ENCODE results near the gene STAT6. TPM values are rescaled to one million over a fixed set of nuclear protein-coding genes. Genes with fewer than 3 reads are reported as not detected.

The STAT6 gene
- polyA plus RNA-seq, 2 of the 4 experiments (the other 2 are of a cell fraction), result 58.8 to 59.0 TPM

GRCh38 chr12:57118711-57119271, 7.6 kb upstream of the STAT6 start:
- no peak for FAIRE-seq
- H3K4me2 ChIP-seq, result no peak overlapping the region
- peak overlapping the region in 1 of 2 experiments; percentile 24; a peak in 1 of 6 replicates for H3K27ac ChIP-seq
- DNase-seq (ENCODE audit: low read depth in 1 of 2, low spot score in 1 of 2), result no peak
- peaks cover 1% of the 10 kb centered on the region; the same call in 1 of the 3 replicates for H3K9me3 ChIP-seq
- H3K4me3 ChIP-seq, result no peak overlapping the region
- no peaks in the 10 kb centered on the region for H3K4me1 ChIP-seq
- ChIA-PET CTCF (interaction anchor here (1.0 to 20.0 kb wide), 5 partner anchors 8 to 118 kb away, joined by 3 to 1152 read pairs (median 4); no protein-coding TSS in a partner anchor), POLR2A (no interaction called here)
- 50% methylated on average over 1 of the region's 1 CpG for WGBS (ENCODE audit: missing lambda C conversion rate)
- TF ChIP-seq CBX2 (IDR thresholded peaks at IDR 0.05; ENCODE audit: borderline replicate concordance, low read depth) (no peak), HES2 (IDR thresholded peaks at IDR 0.05) (no peak), PBX3 (IDR thresholded peaks at IDR 0.05) (no peak)
- ATAC-seq, result peak; percentile 24 to 41; a peak in 3 of 6 replicates

- POLR2A ChIA-PET, result interaction anchor here (0.8 kb wide), 1 partner anchor 11 kb away, joined by 4 read pairs; no protein-coding TSS in a partner anchor
- TF ChIP-seq ZNF302 (CRISPR knock-in tag; IDR thresholded peaks at IDR 0.05), result no peak
- TF ChIP-seq FOXS1 (CRISPR knock-in tag; IDR thresholded peaks at IDR 0.05), result no peak
- no peak for TF ChIP-seq USF2 (IDR thresholded peaks at IDR 0.05)
- no peak for TF ChIP-seq RARB (CRISPR knock-in tag; IDR thresholded peaks at IDR 0.05)
- TF ChIP-seq CHD2 (IDR thresholded peaks at IDR 0.05; ENCODE audit: low read length, partially characterized antibody), result no peak
- no peak for TF ChIP-seq POLR2A (IDR thresholded peaks at IDR 0.05; ENCODE audit: low read length)
- no peak for TF ChIP-seq MAFK (IDR thresholded peaks at IDR 0.05; ENCODE audit: partially characterized antibody)
- no peak for TF ChIP-seq JUN (IDR thresholded peaks at IDR 0.05)
- no peak for TF ChIP-seq ZSCAN20 (CRISPR knock-in tag; IDR thresholded peaks at IDR 0.05)
- TF ChIP-seq MYC (IDR thresholded peaks at IDR 0.05; ENCODE audit: borderline replicate concordance, low read length), result no peak
- no peak for TF ChIP-seq SREBF2 (IDR thresholded peaks at IDR 0.05)
- TF ChIP-seq HOXA7 (CRISPR knock-in tag; IDR thresholded peaks at IDR 0.05), result no peak
- TF ChIP-seq E2F6 (IDR thresholded peaks at IDR 0.05; ENCODE audit: borderline replicate concordance, low read depth), result no peak
- TF ChIP-seq NPAS2 (CRISPR knock-in tag; IDR thresholded peaks at IDR 0.05; ENCODE audit: borderline replicate concordance), result no peak
- no peak overlapping the region for H3K27ac ChIP-seq
- FAIRE-seq, result no peak
- WGBS (ENCODE audit: missing lambda C conversion rate), result 75% methylated on average over 5 of the region's 5 CpGs
- CTCF ChIA-PET, result interaction anchor here (0.5 to 20.0 kb wide), 10 partner anchors 8 to 109 kb away, joined by 3 to 1152 read pairs (median 4); no protein-coding TSS in a partner anchor
- no peak overlapping the region for H3K4me2 ChIP-seq
- no peak overlapping the region for H3K4me3 ChIP-seq
- no peak for DNase-seq (ENCODE audit: low read depth in 1 of 2, low spot score in 1 of 2)
- no peaks in the 10 kb centered on the region for H3K9me3 ChIP-seq
- no peak for ATAC-seq
- H3K4me1 ChIP-seq, result peaks cover 8% of the 10 kb centered on the region
Observed at GRCh38 chr12:57116580-57117281, 5.6 kb upstream of the STAT6 start.

GRCh38 chr12:57112492-57113294, 1.5 kb upstream of the STAT6 start:
- ATAC-seq (peak; percentile 70 to 83; a peak in 5 of 6 replicates), FAIRE-seq (no peak), DNase-seq (ENCODE audit: low read depth in 1 of 2, low spot score in 1 of 2) (no peak)
- CTCF ChIA-PET, result interaction anchor here (0.6 to 13.4 kb wide), 54 partner anchors 10 to 523 kb away, joined by 3 to 440 read pairs (median 5); partner anchors contain the start of genes HSD17B6, LRP1, MYO1A and NAB2
- Histone ChIP-seq H3K4me2 (peak overlapping the region; percentile 98), H3K4me3 (peak overlapping the region; percentile 59), H3K4me1 (peaks cover 16% of the 10 kb centered on the region), H3K9me3 (no peaks in the 10 kb centered on the region), H3K27ac (peak overlapping the region; percentile 92 to 98)
- TF ChIP-seq MAX (IDR thresholded peaks at IDR 0.05) (peak; percentile 51; the same call in 1 of the 2 replicates), ZFP36 (IDR thresholded peaks at IDR 0.05; ENCODE audit: borderline replicate concordance, partially characterized antibody) (no peak), CTCF (IDR thresholded peaks at IDR 0.05) (peak; percentile 95; the same call in 1 of the 3 replicates), HOXB13 (CRISPR knock-in tag; IDR thresholded peaks at IDR 0.05; ENCODE audit: low read depth) (no peak)
- POLR2A ChIA-PET, result interaction anchor here (0.6 to 3.5 kb wide), 10 partner anchors 11 to 387 kb away, joined by 5 to 143 read pairs (median 12); partner anchors contain the start of genes LRP1, NAB2, NACA and NEMP1
- 58% methylated on average over 9 of the region's 9 CpGs for whole genome bisulfite sequencing (ENCODE audit: missing lambda C conversion rate)

Measured in A549 (cell line).